ENCODE data around the gene ABCA12. TPM values are rescaled to one million over a fixed set of nuclear protein-coding genes. Genes with fewer than 3 reads are reported as not detected.

The ABCA12 gene
- total RNA-seq, 1 donor from 2014 or later = not detected

GRCh38 chr2:214966420-214966819 lies 172.0 kb downstream of the ABCA12 start:
- DNase-seq (ENCODE audit: low spot score) = no peak

DNA sequence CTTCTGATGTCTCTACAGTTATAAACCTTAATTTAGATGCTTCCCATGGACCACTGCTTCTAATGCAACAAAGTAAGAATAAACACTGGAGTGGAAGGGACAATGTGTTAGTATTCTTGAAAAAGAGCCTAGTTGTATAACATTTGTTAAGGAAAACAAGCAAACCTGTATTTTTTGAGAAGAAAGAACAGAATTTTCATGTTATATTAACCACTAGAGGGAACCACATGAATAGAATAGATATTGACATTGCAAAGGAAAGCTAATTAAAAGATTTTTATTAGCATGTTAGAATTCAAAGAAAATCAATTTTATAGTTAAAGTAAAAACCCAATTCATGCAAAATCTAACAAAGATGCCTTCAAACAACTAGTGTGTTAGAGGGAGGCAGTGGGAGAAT lies 177.7 kb downstream of the ABCA12 start:
- DNase-seq (ENCODE audit: low spot score) = no peak

GRCh38 chr2:214946949-214947348 lies 191.5 kb downstream of the ABCA12 start:
- DNase-seq (ENCODE audit: low spot score) = no peak

DNA sequence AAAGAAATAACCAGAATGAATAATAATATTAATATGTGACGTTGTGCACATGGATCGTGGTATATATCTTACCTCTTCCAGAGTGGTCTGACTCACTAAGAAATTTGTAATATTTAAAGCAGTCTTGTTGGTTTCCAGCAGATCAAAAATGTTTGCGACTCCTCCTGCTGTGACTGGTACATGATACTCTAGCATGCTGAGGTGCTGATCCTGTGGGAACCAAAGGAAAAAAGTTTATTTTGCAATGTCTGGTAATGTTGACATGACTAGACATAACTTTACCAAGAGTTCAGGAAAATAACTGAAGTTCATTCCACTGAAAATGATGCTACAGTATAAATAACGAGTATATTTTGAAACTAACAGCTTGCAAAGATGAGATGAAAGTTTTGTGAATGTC lies 204.4 kb downstream of the ABCA12 start:
- no peak for DNase-seq (ENCODE audit: low spot score)

DNA sequence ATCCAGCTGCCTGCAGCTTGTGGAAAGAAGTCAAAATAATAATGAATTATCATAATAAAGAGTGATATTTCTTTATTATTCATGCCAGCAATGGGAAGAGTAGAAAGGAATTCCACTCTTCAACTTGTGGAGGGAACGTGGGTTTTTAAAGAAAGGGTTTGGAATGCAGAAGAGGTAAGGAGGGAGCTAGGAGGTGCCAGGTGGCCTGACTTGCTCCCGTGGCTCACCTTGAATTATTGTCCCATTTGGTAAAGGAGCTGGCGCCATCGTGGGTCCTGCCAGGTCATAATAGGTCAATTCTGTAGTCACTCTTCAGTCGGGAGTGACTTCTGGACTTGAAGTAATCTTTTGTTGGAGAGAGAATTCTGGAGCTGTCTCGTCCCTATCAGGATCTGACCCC lies 233.8 kb downstream of the ABCA12 start:
- DNase-seq (ENCODE audit: low spot score) = no peak

DNA sequence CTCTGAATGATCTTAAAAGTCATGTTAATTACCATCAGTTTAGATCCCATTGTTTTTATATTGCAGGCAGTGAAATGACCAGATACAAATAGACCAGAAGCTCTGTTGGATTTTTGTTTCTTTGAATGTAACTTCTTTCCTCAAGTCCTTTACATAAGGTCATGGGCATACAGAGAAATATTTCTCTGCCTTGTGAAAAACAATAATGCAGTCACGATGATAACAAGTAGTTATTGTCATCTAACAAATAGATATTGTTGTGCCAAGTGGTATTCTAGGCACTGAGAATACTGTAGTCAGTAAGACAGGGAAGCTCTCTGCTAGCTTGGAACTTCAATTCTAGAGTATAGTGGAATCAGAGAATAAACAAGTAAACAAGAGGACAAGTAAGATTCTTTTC lies 234.2 kb downstream of the ABCA12 start:
- DNase-seq (ENCODE audit: low spot score) = no peak

DNA sequence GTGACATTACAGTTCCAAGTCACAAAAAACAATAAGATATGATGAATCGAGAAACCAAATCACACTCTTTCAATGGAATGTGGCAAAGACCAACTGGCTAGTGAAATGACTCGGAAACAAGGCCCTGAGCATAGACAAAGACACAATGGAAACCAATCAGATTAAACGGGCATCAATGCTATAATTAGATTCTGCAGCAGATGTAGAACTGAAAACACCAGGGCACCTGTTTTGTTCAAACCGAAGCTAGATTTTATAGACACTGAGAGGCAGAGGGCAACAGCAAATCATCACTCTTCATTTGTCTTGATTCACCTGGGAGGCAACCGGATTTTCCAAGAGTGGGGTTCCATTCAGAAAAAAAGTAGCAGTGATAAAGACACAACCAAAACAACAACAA lies 236.1 kb downstream of the ABCA12 start:
- DNase-seq (ENCODE audit: low spot score) = no peak

DNA sequence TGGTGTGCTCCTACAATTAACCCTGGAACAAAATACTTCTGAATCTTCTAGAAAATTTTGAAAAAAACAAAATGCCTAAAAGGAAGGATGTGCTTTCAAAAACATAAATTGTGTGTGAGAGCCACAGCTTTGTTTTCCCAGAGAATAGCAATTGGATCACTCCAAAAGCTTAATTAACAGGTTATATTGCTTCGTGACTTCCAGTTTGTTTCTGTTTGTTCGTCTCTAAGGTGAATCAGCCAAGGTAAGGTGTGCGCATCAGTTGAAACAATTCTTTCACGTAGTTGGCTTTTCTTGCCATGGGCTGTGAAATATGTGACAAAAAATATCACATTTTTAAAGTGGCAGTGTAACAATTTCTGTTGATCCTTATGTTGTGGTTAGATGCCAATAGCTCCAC lies 238.7 kb downstream of the ABCA12 start:
- DNase-seq (ENCODE audit: low spot score) = no peak

- DNase-seq (ENCODE audit: low spot score) = no peak
These were observed 242.2 kb downstream of the ABCA12 start for GRCh38 chr2:214896274-214896673.

DNA sequence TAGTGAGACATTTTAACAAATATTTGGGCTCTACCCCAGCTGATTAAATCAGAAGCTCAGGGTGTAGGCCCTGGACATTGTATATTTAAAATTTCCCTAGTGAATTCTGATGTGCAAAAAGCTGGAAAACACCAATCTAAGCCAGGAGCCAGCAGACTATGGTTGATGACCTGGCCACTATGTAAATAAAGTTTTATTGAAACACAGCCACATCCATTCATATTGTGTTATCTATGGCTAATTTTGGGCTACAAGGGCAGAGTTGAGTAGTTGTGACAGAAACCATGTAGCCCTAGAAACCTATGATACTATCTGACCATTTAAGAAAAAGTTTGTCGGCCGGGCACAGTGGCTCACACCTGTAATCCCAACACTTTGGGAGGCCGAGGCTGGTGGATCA lies 243.0 kb downstream of the ABCA12 start:
- DNase-seq (ENCODE audit: low spot score) = no peak

DNA sequence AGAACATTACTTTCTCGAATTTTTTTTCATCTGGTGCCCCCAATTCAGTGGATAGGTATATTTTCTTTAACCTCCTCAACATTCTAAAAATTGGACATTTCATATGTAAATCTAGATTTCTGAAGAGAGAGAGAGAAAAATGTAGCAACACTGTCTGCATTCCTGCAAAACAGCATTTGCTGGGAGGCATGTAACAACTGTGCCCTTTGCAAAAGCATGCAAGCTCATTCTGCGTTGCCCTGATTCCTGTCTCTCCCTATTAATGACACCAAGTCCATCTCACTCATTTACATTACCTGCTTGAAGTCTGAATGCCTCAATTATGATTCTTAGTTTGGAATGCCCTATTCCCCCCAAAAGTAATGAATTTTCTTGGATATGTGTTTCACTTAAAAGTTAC lies 249.1 kb downstream of the ABCA12 start:
- DNase-seq (ENCODE audit: low spot score) = no peak

DNA sequence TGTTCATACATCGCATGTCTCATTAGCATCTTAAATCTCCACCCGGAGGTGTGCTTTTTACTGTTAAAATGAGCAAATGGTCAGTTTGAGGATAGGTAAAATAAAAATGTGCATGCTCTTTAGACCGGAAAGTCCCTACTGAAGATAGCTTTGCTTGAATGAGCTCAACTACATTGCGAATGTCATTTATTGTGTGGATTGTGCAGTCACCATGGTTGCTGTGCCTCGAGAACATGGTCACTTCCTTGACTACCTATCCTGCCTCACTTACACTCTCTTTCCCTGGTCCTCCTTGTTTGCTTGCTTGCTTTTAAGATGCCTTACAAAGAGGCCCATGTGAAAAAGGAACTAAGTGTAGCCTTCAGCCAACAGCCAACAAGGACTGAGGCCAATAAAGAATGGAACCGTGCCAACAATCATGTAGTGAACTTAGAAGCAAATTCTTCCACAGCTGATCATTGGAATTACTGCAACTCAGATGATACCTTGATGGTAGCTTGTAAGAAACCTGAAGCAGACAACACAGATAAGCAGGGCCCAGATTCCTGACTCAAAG lies 256.7 kb downstream of the ABCA12 start:
- no peak for DNase-seq (ENCODE audit: low spot score)

Other genes starting within 250 kb of the ABCA12 start
- gene ATIC, start 173.4 kb upstream of the ABCA12 start, total RNA-seq = 88.4 TPM

Data from mesenteric fat pad (tissue), 1 donor.